K562 (cell line): Measurements from ENCODE around the gene BLM. TPM values are rescaled to one million over a fixed set of nuclear protein-coding genes. Genes with fewer than 3 reads are reported as not detected.

Experiments used
- ATAC-seq: fragments of 200-7000 bp; cut with Tn5 transposase; 3 replicates; pipeline ENCODE4 v1.9.1; 2020; ENCODE audit warnings: moderate library complexity
- BruUV-seq: library from RNA; stranded (reverse); fragments of 400-500 nt; replicated peaks from 2 replicates; lab custom pipeline; 2021; lab: Mats Ljungman, UMichigan
- CTCF ChIA-PET: fragments of 300-600 bp; formaldehyde crosslinking; extraction: SDS; loops from one replicate; lab custom pipeline; 2021; ENCODE audit warnings: low intra/inter-chr PET ratio; lab: Yijun Ruan, JAX
- POLR2A ChIA-PET: fragments of 300-600, 350-650 bp; sonication (Branson Sonifier 250); formaldehyde crosslinking; extraction: SDS; loops from one replicate; lab custom pipeline; 2021; ENCODE audit warnings: antibody characterized with exemption, inconsistent platforms; lab: Yijun Ruan, JAX
- DNase-seq, 4 experiments: peaks; one replicate each; pipeline versions ENCODE4 v3.0.0 to v3.0.0-alpha.2; 2011 to 2018; ENCODE audit warnings: low spot score in 3 of 4, mixed read lengths in 3 of 4; ENCODE audit errors: extremely low read depth in 1 of 4
- FAIRE-seq: peaks from 2 replicates; lab custom pipeline; 2011; peaks lifted over from hg19 to GRCh38; lab: Jason Lieb, UNC
- H2AFZ ChIP-seq: 2 replicates; pipeline ENCODE4 v1.6.0; 2011; ENCODE audit warnings: low read depth, low read length, control low read depth, inconsistent platforms
- H3K27ac ChIP-seq: fragments of 200-600 bp; 3 replicates; pipeline ENCODE4 v1.8.0; 2011; ENCODE audit warnings: low read depth, mild to moderate bottlenecking, control low read depth, inconsistent platforms, low read length, moderate library complexity, mixed read lengths; ENCODE audit errors: extremely low read depth
- H3K27me3 ChIP-seq, 2 experiments: fragments of 300-600 bp in 1 of 2; 2 replicates in 1 of 2; 3 replicates in 1 of 2; pipeline versions ENCODE4 v1.6.0 to v1.8.0; 2011; ENCODE audit warnings: inconsistent platforms in 2 of 2, low read length in 2 of 2, mild to moderate bottlenecking in 1 of 2, mixed read lengths in 1 of 2, moderate library complexity in 1 of 2; ENCODE audit not compliant: control insufficient read depth in 2 of 2, insufficient read depth in 2 of 2
- H3K36me3 ChIP-seq: fragments of 300-600 bp; 3 replicates; pipeline ENCODE4 v1.8.0; 2011; ENCODE audit warnings: mild to moderate bottlenecking, low read length, inconsistent platforms; ENCODE audit not compliant: control insufficient read depth, insufficient read depth
- H3K4me1 ChIP-seq, 2 experiments: fragments of 200-600 bp in 1 of 2; replicated peaks in 1 of 2; 2 replicates in 1 of 2; 3 replicates in 1 of 2; pipeline versions ENCODE4 v1.5.1 to v1.8.0; 2011; ENCODE audit warnings: inconsistent platforms in 2 of 2, low read length in 2 of 2, mild to moderate bottlenecking in 1 of 2, mixed read lengths in 1 of 2, moderate library complexity in 1 of 2; ENCODE audit not compliant: control insufficient read depth in 2 of 2, insufficient read depth in 2 of 2
- H3K4me2 ChIP-seq: 2 replicates; pipeline ENCODE4 v1.6.1; 2011; ENCODE audit warnings: low read length, control low read depth, inconsistent platforms, mixed read lengths; ENCODE audit not compliant: insufficient read depth
- H3K4me3 ChIP-seq: fragments of 200-600 bp; sonication (generic), shearing (Covaris generic); 2 replicates; pipeline ENCODE4 v1.5.1; 2016; ENCODE audit warnings: control low read depth, inconsistent platforms
- H3K79me2 ChIP-seq: fragments of 200-600 bp; 3 replicates; pipeline ENCODE4 v1.8.0; 2011; ENCODE audit warnings: low read length, inconsistent platforms; ENCODE audit not compliant: control insufficient read depth, insufficient read depth
- H3K9ac ChIP-seq, 2 experiments: 2 replicates each; pipeline versions ENCODE4 v1.6.0 to v1.6.1; 2011; ENCODE audit warnings: low read depth in 2 of 2, low read length in 2 of 2, control low read depth in 1 of 2, inconsistent platforms in 1 of 2, mild to moderate bottlenecking in 1 of 2, mixed read lengths in 1 of 2; ENCODE audit not compliant: insufficient read depth in 1 of 2
- H3K9me1 ChIP-seq: one replicate; pipeline ENCODE4 v1.6.0; 2011; ENCODE audit warnings: inconsistent platforms, mild to moderate bottlenecking, low read length, moderate library complexity; ENCODE audit not compliant: control insufficient read depth, insufficient read depth
- H3K9me3 ChIP-seq: replicated peaks from 2 replicates; pipeline ENCODE4 v1.5.1; 2011; ENCODE audit warnings: low read depth, low read length, inconsistent platforms; ENCODE audit not compliant: control insufficient read depth, insufficient read depth
- H4K20me1 ChIP-seq: replicated peaks from 2 replicates; pipeline ENCODE4 v1.6.1; 2011; ENCODE audit warnings: low read length, inconsistent platforms, mixed read lengths; ENCODE audit not compliant: control insufficient read depth, insufficient read depth
- ATF7 ChIP-seq: fragments of 450-650 bp; IDR thresholded peaks from 2 replicates; pipeline ENCODE4 v1.7.1; 2014; ENCODE audit warnings: mild to moderate bottlenecking, moderate library complexity
- CEBPG ChIP-seq, 3 experiments: fragments of 200-800 bp in 1 of 3; sonication (Bioruptor generic) in 1 of 3; sonication (generic) in 1 of 3; formaldehyde crosslinking in 1 of 3; IDR thresholded peaks in 2 of 3; conservative IDR thresholded peaks in 1 of 3; 2 replicates each; pipeline versions ENCODE4 v1.6.1 to v1.8.0; 2016 to 2022; ENCODE audit warnings: missing compliant biosample characterization in 2 of 3, missing genetic modification characterization in 2 of 3, mild to moderate bottlenecking in 1 of 3, missing genetic modification reagents in 1 of 3
- SFPQ ChIP-seq: fragments of 200-400 bp; formaldehyde crosslinking; IDR thresholded peaks from 2 replicates; pipeline ENCODE4 v1.6.1; 2017; ENCODE audit warnings: mild to moderate bottlenecking, low read depth, low read length, moderate library complexity
- WGBS: fragments of 100-300 bp; shearing (Covaris generic); methylation state at CpG from one replicate; pipeline ENCODE4 v1.1.6; 2016; ENCODE audit warnings: low coverage, mixed read lengths; ENCODE audit not compliant: insufficient coverage; ENCODE audit errors: missing lambda C conversion rate; 5-methylcytosine and 5-hydroxymethylcytosine counted together
- in situ Hi-C: fragments of 300-500 bp; cut with MboI; formaldehyde crosslinking; loops from 4 replicates; pipeline ENCODE4 v1.15.0; 2018; ENCODE audit warnings: inconsistent platforms, mixed read lengths
- intact Hi-C: fragments of 100-400 bp; cut with micrococcal nuclease; formaldehyde crosslinking; loops from 2 replicates; pipeline ENCODE4 v1.14.2; 2022
- polyA plus RNA-seq, 8 experiments: library from polyadenylated mRNA; depleted of rRNA in 4 of 8; stranded (reverse) in 5 of 8; unstranded in 3 of 8; fragments of >200 nt; fragmentation: Nextera tagmentation in 2 of 8; fragmentation: Illumina TruSeq in 1 of 8; extraction: Ambion mirVana in 2 of 8; extraction: Trizol in 1 of 8; gene quantifications; 2 replicates each; pipeline versions ENCODE4 v1.2.1 to v1.2.3, GENCODE V29; 2011 to 2014; ENCODE audit warnings: inconsistent platforms in 1 of 8, missing spikeins in 1 of 8
- total RNA-seq, 7 experiments: library from RNA; depleted of rRNA in 6 of 7; stranded (reverse); fragments of >200 nt in 6 of 7; fragmentation: Illumina TruSeq in 2 of 7; extraction: Trizol in 2 of 7; gene quantifications; 2 replicates each; pipeline versions ENCODE4 v1.2.1 to v1.2.3, GENCODE V29; 2011 to 2021; ENCODE audit warnings: low replicate concordance in 1 of 7

Gene BLM
- total and polyA plus RNA-seq, 9 of the 15 experiments (the other 6 are each of a cell fraction or from before 2014, with no cell fraction given): 21.0 to 56.0 (median 43.9) TPM

GRCh38 chr15:90735923-90736322 is 18.8 kb downstream of the BLM start:
- peaks cover 3% of the 10 kb centered on the region; the same call in 1 of the 2 replicates for H3K9me3 ChIP-seq
- in situ Hi-C loops: no loop called here
- TF ChIP-seq ATF7 (no peak), SFPQ (no peak), CEBPG (CRISPR knock-in tag; IDR thresholded peaks at IDR 0.05) (no peak), CEBPG (tag; conservative IDR thresholded peaks at IDR 0.05 in 1 of 2, IDR thresholded peaks at IDR 0.05 in 1 of 2) (no peak)
- TF ChIP-seq, all 486 proteins: peak for 0
- H3K4me3 ChIP-seq: no peak overlapping the region
- H3K9me1 ChIP-seq: no peaks in the 10 kb centered on the region
- ATAC-seq (no peak), FAIRE-seq (no peak), DNase-seq (no peak)
- H3K79me2 ChIP-seq: peaks cover 64% of the 10 kb centered on the region
- H3K4me2 ChIP-seq: no peak overlapping the region
- H3K27ac ChIP-seq: no peak overlapping the region
- peaks cover 0 to 2% of the 10 kb centered on the region in 2 experiments; a peak in 1 of 5 replicates for H3K4me1 ChIP-seq
- H3K36me3 ChIP-seq: peaks cover 55% of the 10 kb centered on the region
- H2AFZ ChIP-seq: no peak overlapping the region
- 50% methylated on average over 1 of the region's 1 CpG for WGBS
- ChIA-PET CTCF (interaction anchor here (0.6 kb wide), 1 partner anchor 120 kb away, joined by 3 read pairs; no protein-coding TSS in a partner anchor), POLR2A (interaction anchor here (0.7 to 0.8 kb wide), 2 partner anchors 39 to 195 kb away, joined by 3 to 5 read pairs; no protein-coding TSS in a partner anchor)
- H3K9ac ChIP-seq: no peak overlapping the region
- no peaks in the 10 kb centered on the region for H4K20me1 ChIP-seq
- H3K27me3 ChIP-seq: no peaks in the 10 kb centered on the region
- BruUV-seq: no TSS peak
- intact Hi-C loops: no loop called here
